Natural killer cell treated with Interleukin-12 subunit alpha and Interleukin-12 subunit beta and Interleukin-15 and Interleukin-18, amount 100 ng/mL, for 72 hours (primary cell): ENCODE data around the gene DAPK1. TPM values are rescaled to one million over a fixed set of nuclear protein-coding genes. Genes with fewer than 3 reads are reported as not detected.

Source experiments
- ATAC-seq, 2 donors: fragments of 150-1000 bp; cut with Tn5 transposase in 1 of 2; sonication (Bioruptor Pico), chemical (Tn5 transposase) in 1 of 2; 2 replicates each; pipeline ENCODE4 v1.10.0; 2021
- DNase-seq: peaks from one replicate; pipeline ENCODE4 v3.0.0; 2022; ENCODE audit warnings: low spot score
- H3K27ac Mint-ChIP-seq, 2 donors: 1 replicate in 1 of 2; 2 replicates in 1 of 2; pipeline ENCODE4 v1.8.0; 2022; ENCODE audit warnings: mixed read lengths in 2 of 2, mild to moderate bottlenecking in 1 of 2, moderate library complexity in 1 of 2
- H3K27me3 Mint-ChIP-seq, 2 donors: 1 replicate in 1 of 2; 2 replicates in 1 of 2; pipeline ENCODE4 v1.8.0; 2022; ENCODE audit warnings: mixed read lengths in 2 of 2
- H3K36me3 Mint-ChIP-seq: one replicate; pipeline ENCODE4 v1.8.0; 2022; ENCODE audit warnings: mixed read lengths
- H3K4me1 Mint-ChIP-seq, 2 donors: 1 replicate in 1 of 2; 2 replicates in 1 of 2; pipeline ENCODE4 v1.8.0; 2022; ENCODE audit warnings: low read depth in 2 of 2, mixed read lengths in 2 of 2, mild to moderate bottlenecking in 1 of 2
- H3K4me3 Mint-ChIP-seq: one replicate; pipeline ENCODE4 v1.8.0; 2022; ENCODE audit warnings: mixed read lengths
- H3K9me3 Mint-ChIP-seq: 2 replicates; pipeline ENCODE4 v1.8.0; 2022; ENCODE audit warnings: mixed read lengths
- total RNA-seq, 2 donors: library from RNA; stranded (reverse); gene quantifications; one replicate each; pipeline ENCODE4 v1.2.3, GENCODE V29; 2022

DAPK1 gene
- total RNA-seq, 2 donors from 2014 or later, result 8.5 to 31.7 TPM

DNA sequence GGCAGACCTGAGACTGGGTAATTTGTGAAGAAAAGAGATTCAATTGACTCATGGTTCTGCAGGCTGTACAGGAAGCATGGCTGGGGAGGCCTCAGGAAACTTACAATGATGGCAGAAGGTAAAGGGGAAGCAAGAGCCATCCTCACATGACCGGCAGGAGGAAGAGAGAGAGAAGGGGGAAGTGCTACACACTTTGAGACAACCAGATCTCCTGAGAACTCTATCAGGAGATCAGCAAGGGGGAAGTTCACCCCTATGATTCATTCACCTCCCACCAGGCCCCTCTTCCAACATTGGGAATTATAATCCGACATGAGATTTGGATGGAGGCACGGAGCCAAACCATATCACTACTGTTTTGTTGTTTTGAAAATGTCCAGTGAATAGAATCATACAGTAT is 110.2 kb downstream of the DAPK1 start:
- Mint-ChIP-seq H3K4me1 (peaks cover 0 to 4% of the 10 kb centered on the region in 2 donors), H3K27me3 (peaks cover 0 to 8% of the 10 kb centered on the region in 2 donors), H3K4me3 (no peak overlapping the region), H3K9me3 (no peaks in the 10 kb centered on the region), H3K27ac (no peak overlapping the region), H3K36me3 (no peaks in the 10 kb centered on the region)
- DNase-seq (no peak), ATAC-seq (no peak)

DNA sequence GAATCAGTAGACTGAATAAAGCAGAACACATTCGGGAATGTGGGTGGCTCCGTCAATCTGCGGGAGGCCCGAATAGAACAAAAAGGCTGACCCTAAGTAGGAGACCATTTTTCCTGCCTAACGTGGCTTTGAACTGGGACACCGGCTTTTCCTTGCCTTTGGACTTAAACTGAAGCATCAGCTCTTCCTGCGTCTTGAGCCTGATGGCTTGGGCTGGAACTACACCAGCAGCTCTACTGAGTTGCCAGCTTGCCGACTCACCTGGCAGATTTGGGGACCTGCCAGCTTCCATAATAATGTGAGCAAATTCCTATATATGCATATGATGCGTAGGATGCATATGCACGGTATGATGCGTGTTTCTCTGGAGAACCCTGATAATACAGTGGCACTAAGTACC is 111.3 kb downstream of the DAPK1 start:
- Mint-ChIP-seq H3K27ac (no peak overlapping the region), H3K4me1 (peaks cover 0 to 4% of the 10 kb centered on the region in 2 donors), H3K4me3 (no peak overlapping the region), H3K9me3 (no peaks in the 10 kb centered on the region), H3K36me3 (no peaks in the 10 kb centered on the region), H3K27me3 (peaks cover 0 to 8% of the 10 kb centered on the region in 2 donors)
- ATAC-seq (no peak), DNase-seq (no peak)

DNA sequence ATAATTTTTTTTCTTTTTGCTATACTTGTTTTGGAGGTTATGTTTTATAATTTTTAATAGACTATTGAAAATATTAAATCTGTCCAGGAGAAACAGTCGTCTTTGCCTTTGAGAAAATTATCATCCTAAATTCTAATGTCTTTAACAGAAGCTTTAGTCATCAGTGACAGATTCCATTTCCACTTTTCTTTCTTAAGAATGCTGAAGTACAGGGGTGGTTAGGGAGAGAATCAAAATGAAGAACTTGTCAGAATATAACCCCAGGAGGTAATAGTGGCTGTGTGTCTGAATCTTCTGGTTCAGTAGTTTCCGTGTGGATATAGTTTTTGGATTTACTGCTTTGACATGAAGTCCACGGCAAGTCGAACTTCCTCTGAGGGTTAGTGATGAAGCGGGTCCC is 111.8 kb downstream of the DAPK1 start:
- Mint-ChIP-seq H3K4me3 (no peak overlapping the region), H3K27me3 (peaks cover 0 to 9% of the 10 kb centered on the region in 2 donors), H3K4me1 (peaks cover 0 to 5% of the 10 kb centered on the region in 2 donors), H3K9me3 (no peaks in the 10 kb centered on the region), H3K36me3 (no peaks in the 10 kb centered on the region), H3K27ac (no peak overlapping the region)
- no peak for DNase-seq
- ATAC-seq, result no peak

DNA sequence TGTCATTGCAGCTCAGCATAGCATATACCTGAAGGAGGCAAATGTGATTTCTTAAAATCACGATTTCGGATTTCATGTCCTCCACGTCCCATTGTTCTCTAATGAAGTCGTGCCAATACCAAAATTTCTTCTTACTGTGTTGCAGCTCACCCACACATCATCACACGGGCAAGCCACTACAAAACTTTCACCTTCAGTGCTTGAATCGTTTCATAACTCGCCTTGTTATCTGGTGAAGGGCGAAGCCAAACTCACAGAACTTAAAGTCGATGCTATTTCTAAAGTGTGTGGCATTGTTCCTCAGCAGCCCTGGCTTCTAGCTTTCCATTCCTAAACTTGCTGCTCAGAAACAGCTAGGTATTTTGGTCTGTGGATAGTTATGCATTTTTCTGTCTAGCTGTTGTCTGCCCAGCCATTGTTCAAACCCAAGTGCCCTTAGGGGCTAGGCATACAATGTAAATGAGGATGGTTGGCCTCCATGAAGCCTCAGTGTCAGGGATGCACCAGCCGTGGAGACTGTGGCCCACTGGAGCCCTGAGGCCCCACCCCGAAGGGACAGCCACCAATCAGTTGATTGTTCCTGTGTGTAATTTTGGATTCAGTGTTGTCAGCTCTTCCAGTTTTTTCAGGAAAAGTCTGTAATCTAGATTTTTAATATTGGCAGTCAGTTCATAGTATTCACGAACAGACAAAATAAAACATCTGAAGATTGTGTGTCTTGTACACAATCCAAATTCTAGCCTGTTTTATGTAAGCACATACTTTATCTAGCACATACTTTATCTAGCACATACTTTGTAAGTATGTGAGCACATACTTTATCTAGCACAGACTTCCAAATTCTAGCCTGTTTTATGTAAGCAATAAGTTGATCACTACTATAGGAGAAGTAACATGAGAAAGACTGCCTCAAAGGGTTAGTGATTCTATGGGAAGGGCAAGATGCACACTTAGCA is 112.8 kb downstream of the DAPK1 start:
- Mint-ChIP-seq H3K9me3 (no peaks in the 10 kb centered on the region), H3K4me3 (no peak overlapping the region), H3K4me1 (peaks cover 0 to 5% of the 10 kb centered on the region in 2 donors), H3K27ac (no peak overlapping the region), H3K27me3 (peaks cover 0 to 4% of the 10 kb centered on the region in 2 donors), H3K36me3 (no peaks in the 10 kb centered on the region)
- no peak for ATAC-seq
- DNase-seq, result no peak

DNA sequence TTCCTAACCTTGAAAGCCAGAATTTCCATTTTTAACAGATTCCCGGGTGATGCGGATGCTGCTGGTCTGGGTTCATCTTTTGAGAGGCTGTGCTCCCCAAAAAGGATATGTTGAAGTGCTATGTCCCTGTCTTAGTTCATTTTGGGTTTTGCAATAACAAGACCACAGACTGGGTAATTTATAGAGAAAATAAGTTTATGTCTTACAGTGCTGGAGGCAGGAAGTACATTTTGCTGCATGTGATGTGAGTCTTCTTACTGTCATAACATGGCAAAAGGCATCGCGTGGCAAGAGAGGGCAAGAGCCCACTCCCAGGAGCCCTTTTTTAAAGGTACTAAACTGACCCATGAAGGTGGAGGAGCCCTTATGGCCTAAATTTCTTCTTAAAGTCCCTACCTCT is 114.1 kb downstream of the DAPK1 start:
- Mint-ChIP-seq H3K4me1 (peaks cover 0 to 3% of the 10 kb centered on the region in 2 donors), H3K4me3 (no peak overlapping the region), H3K36me3 (no peaks in the 10 kb centered on the region), H3K27me3 (peaks cover 0 to 3% of the 10 kb centered on the region in 2 donors), H3K27ac (no peak overlapping the region), H3K9me3 (no peaks in the 10 kb centered on the region)
- DNase-seq, result no peak
- no peak for ATAC-seq

DNA sequence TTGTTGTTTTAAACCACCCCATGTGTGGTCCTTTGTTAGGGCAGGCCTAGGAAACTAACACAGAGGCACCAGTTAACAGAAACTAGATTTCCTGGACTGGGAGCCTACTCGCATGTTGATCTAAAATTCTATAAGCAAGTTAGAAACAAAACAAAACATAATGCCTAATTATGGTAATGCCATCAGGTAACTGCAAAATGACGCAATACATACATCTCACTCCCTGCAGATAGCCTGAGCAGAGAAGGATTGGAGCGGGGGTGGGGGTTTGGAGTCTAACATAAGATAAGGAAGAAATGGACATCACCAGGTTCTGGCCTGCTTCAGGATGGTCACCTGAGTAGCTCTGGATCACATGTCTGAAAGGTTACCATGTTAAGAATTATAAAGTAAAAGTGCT is 114.9 kb downstream of the DAPK1 start:
- Mint-ChIP-seq H3K9me3 (no peaks in the 10 kb centered on the region), H3K36me3 (no peaks in the 10 kb centered on the region), H3K27me3 (peaks cover 0 to 3% of the 10 kb centered on the region in 2 donors), H3K4me1 (peaks cover 0 to 3% of the 10 kb centered on the region in 2 donors), H3K27ac (no peak overlapping the region), H3K4me3 (no peak overlapping the region)
- no peak for ATAC-seq
- no peak for DNase-seq

DNA sequence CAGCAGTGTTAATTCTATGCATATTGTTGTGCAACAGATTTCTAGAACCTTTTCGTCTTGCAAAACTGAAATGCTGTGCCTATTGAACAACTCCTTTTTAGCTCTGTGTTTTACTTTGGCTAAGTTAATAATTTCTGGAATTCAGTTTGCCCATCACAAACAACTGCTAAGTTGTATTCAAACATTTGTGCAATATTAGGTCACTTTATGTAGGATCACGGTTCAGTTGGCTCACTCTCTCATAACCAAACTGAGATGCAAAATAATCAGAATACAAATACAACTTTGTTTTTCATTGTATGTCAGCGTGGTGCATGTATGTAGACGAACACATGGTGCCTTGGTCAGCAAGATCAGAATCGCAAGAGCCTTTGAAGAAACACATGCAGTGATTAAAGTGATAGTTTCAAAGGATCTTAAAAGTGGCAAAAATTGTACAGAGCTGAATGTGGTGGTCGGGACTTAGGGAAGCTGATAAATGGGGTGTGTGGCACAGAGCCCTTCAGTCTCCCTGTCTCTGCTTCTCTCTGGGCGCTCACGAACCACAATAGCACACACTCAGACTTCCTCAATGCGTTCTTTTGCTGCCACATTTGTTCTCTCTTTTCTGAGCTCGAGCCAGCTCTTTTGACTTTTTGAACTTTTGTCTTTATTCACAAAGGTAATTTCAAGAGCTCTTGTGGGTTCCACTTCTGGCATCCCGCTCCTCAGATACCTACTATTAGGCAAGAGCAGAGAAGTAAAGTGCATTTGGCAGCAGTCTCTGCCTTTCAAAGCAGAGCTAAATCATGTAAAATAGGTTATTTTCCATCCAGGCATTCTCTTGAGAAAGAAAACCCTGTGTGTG is 115.8 kb downstream of the DAPK1 start:
- Mint-ChIP-seq H3K36me3 (no peaks in the 10 kb centered on the region), H3K9me3 (no peaks in the 10 kb centered on the region), H3K27me3 (peaks cover 0 to 3% of the 10 kb centered on the region in 2 donors), H3K4me3 (no peak overlapping the region), H3K4me1 (peaks cover 0 to 3% of the 10 kb centered on the region in 2 donors), H3K27ac (no peak overlapping the region)
- DNase-seq, result no peak
- no peak for ATAC-seq

DNA sequence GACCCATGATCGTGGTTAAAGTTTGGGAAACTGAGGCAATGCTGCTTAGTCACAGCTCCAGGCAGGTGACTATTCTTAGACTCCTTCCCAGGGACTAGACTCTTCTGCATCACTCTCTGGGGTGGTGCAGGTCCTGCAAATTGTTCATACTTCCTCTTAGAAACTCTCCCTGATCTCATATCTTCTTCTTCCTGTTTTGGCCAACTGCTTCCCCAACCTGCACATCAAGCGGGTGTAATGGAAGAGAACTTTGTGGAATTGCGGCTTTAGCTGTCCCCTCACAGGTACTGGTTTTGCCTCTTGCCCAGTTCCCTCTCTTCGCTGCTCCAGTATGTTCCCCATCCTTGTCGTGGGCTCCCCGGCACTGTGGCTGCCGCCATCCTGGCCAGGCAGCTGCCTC is 116.7 kb downstream of the DAPK1 start:
- DNase-seq (no peak), ATAC-seq (no peak)
- Mint-ChIP-seq H3K9me3 (no peaks in the 10 kb centered on the region), H3K27me3 (peaks cover 0 to 3% of the 10 kb centered on the region in 2 donors), H3K36me3 (no peaks in the 10 kb centered on the region), H3K4me3 (no peak overlapping the region), H3K4me1 (peaks cover 0 to 3% of the 10 kb centered on the region in 2 donors), H3K27ac (no peak overlapping the region)

DNA sequence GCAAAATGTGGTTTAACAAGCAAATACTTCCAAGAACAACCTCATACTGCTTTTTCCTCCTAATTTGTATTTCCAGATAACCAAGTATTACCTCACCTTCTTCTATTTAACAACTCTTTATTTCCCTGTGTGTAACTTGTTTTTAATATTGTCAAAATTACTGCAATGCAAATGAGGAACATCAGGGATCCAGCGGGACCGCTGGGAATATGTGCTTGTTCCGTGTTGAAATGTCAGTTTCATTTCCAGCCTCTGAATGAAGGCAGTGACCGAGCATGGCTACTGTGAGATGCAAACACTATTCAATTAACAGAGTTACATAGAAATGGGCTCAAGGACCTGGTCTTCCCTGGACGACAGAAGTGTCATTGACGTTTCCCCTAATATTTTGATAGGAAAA is 117.5 kb downstream of the DAPK1 start:
- H3K9me3 Mint-ChIP-seq, result no peaks in the 10 kb centered on the region
- ATAC-seq (no peak), DNase-seq (no peak)
- no peak overlapping the region for H3K27ac Mint-ChIP-seq
- H3K27me3 Mint-ChIP-seq, result peaks cover 0 to 3% of the 10 kb centered on the region in 2 donors
- H3K4me1 Mint-ChIP-seq, result peaks cover 0 to 3% of the 10 kb centered on the region in 2 donors
- H3K4me3 Mint-ChIP-seq, result no peak overlapping the region
- H3K36me3 Mint-ChIP-seq, result no peaks in the 10 kb centered on the region

DNA sequence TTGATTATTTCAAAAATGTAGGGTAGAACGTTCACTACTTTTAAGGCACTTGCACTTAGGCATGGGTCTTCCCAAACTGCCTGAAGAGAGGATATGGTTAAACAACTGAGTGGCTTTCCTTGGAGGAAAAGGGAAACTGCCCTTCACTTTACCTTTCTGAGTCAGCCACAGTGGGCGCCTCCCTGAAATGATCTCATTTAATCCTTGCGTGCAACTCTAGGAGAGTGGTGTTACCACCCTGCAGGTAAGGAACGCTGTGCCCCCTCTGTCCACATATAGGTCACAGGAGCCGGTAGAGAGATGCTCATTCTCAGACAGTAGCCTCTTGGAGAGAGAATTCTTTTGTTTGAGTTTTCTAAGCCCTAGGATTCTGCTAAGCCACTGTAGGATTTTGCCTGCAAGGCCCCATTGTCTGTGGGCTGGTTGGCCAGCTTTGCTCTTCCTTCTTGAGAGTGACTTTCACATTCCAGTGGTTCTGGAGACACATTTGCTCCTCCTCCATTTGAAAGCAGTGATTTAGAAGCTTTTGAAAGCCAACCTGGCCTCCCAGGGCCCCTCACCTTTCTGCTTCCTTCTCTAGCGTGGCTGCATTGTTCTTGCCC is 118.0 kb downstream of the DAPK1 start:
- no peak for DNase-seq
- Mint-ChIP-seq H3K9me3 (no peaks in the 10 kb centered on the region), H3K27ac (no peak overlapping the region), H3K27me3 (peaks cover 0 to 3% of the 10 kb centered on the region in 2 donors), H3K4me1 (peaks cover 0 to 3% of the 10 kb centered on the region in 2 donors), H3K4me3 (no peak overlapping the region), H3K36me3 (no peaks in the 10 kb centered on the region)
- no peak for ATAC-seq

DNA sequence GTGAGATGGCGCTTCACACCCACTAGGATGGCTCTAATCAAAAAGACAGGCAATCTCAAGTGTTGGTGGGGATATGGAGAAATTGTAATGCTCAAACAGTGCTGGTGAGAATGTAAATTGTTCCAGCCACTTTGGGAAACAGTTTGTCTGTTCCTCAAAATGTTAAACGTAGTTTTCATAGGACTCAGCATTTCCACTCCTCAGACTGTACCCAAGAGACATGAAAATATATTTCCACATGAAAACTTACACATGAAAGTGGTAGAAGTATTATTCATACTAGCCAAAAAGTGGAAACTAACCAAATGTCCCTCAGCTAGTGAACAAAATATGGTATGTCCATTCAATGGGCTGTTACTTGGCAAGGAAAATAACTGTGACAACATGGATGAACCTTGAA is 120.6 kb downstream of the DAPK1 start:
- ATAC-seq (no peak), DNase-seq (no peak)
- Mint-ChIP-seq H3K4me1 (peaks cover 0 to 14% of the 10 kb centered on the region in 2 donors), H3K4me3 (no peak overlapping the region), H3K27ac (no peak overlapping the region), H3K9me3 (no peaks in the 10 kb centered on the region), H3K36me3 (no peaks in the 10 kb centered on the region), H3K27me3 (peaks cover 3 to 9% of the 10 kb centered on the region in 2 donors)

DNA sequence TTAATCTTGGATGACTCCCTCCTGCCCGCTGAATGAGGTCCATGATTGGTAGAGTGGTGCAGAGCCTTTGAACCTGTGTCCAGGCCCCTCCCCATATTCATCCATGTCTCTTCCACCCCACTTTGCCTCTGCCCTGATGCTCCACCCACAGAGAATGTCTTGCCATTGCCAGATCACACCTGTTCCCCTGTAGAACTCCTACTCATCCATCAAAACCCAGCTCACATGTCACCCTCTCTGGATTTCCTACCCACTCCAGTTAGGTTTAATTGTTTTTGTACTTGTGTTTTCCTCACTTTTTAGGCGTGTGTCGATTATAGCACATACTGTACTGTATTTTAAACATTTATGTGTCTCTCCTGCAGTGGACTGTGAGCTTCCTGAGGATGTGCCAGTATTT is 121.3 kb downstream of the DAPK1 start:
- H3K36me3 Mint-ChIP-seq, result no peaks in the 10 kb centered on the region
- H3K9me3 Mint-ChIP-seq, result no peaks in the 10 kb centered on the region
- DNase-seq (no peak), ATAC-seq (no peak)
- H3K27ac Mint-ChIP-seq, result no peak overlapping the region
- peaks cover 0 to 14% of the 10 kb centered on the region in 2 donors for H3K4me1 Mint-ChIP-seq
- peaks cover 3 to 9% of the 10 kb centered on the region in 2 donors for H3K27me3 Mint-ChIP-seq
- no peak overlapping the region for H3K4me3 Mint-ChIP-seq

DNA sequence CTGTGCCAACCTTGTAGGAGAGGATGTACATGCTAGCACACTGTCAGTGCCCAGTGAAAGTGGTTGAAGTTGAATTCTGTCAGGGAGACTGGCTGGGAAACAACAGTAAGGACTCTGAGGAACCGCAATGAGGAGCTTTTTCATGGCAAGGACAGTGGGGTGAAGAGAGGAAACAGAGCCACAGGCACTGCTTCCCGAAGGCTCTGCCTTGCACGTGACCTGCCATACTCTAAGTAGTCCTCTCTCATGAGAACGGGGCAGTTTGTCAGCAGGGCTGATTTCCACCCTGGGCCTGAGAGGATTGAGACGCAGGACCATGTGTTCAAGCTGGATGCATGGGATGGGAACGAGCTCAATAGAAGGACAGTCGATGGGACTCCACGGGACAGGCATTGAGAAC is 121.7 kb downstream of the DAPK1 start:
- ATAC-seq (no peak), DNase-seq (no peak)
- Mint-ChIP-seq H3K27me3 (peaks cover 3 to 9% of the 10 kb centered on the region in 2 donors), H3K9me3 (no peaks in the 10 kb centered on the region), H3K36me3 (no peaks in the 10 kb centered on the region), H3K4me1 (peaks cover 0 to 14% of the 10 kb centered on the region in 2 donors), H3K4me3 (no peak overlapping the region), H3K27ac (no peak overlapping the region)
